ENCODE data around the gene CDH4.

The CDH4 gene

GRCh38 chr20:61567204-61567603, 315.1 kb downstream of the CDH4 start:
- DNase-seq, result no peak

- DNase-seq, result no peak
Observed at GRCh38 chr20:61569825-61570224, 317.8 kb downstream of the CDH4 start.

GRCh38 chr20:61570646-61571195, 318.7 kb downstream of the CDH4 start:
- no peak for DNase-seq

GRCh38 chr20:61571221-61571620, 319.2 kb downstream of the CDH4 start:
- no peak for DNase-seq

GRCh38 chr20:61571916-61572711, 320.1 kb downstream of the CDH4 start:
- DNase-seq, result no peak

- no peak for DNase-seq
Observed at GRCh38 chr20:61572789-61573188, 320.7 kb downstream of the CDH4 start.

- no peak for DNase-seq
Observed at GRCh38 chr20:61573415-61574305, 321.6 kb downstream of the CDH4 start.

GRCh38 chr20:61575151-61575937, 323.3 kb downstream of the CDH4 start:
- DNase-seq, result no peak

GRCh38 chr20:61576372-61576771, 324.3 kb downstream of the CDH4 start:
- no peak for DNase-seq

- no peak for DNase-seq
Observed at GRCh38 chr20:61577065-61577464, 325.0 kb downstream of the CDH4 start.

GRCh38 chr20:61579908-61580307, 327.8 kb downstream of the CDH4 start:
- DNase-seq, result no peak

- no peak for DNase-seq
Observed at GRCh38 chr20:61580958-61581824, 329.1 kb downstream of the CDH4 start.

GRCh38 chr20:61581825-61582188, 329.7 kb downstream of the CDH4 start:
- DNase-seq, result no peak

- DNase-seq, result no peak
Observed at GRCh38 chr20:61582196-61582923, 330.3 kb downstream of the CDH4 start.

GRCh38 chr20:61583356-61583755, 331.3 kb downstream of the CDH4 start:
- DNase-seq, result no peak

- DNase-seq, result no peak
Observed at GRCh38 chr20:61584851-61585250, 332.8 kb downstream of the CDH4 start.

- no peak for DNase-seq
Observed at GRCh38 chr20:61585764-61586163, 333.7 kb downstream of the CDH4 start.

GRCh38 chr20:61587036-61587435, 335.0 kb downstream of the CDH4 start:
- no peak for DNase-seq

GRCh38 chr20:61587681-61588289, 335.7 kb downstream of the CDH4 start:
- DNase-seq, result no peak
